Activated CD4-positive, alpha-beta T cell treated with anti-CD3 and anti-CD28 coated beads, Interleukin-2, amount 10 ng/mL, durations not matched to agents 7 days and 5 days (primary cell): ENCODE results near the gene LSM3. TPM values are rescaled to one million over a fixed set of nuclear protein-coding genes. Genes with fewer than 3 reads are reported as not detected.

Source experiments
- CTCF ChIA-PET: fragments of 350-600 bp; sonication (Branson Sonifier 250); formaldehyde crosslinking; loops from one replicate; lab custom pipeline; 2021; ENCODE audit warnings: antibody characterized with exemption; lab: Charles Lee
- POLR2A ChIA-PET: fragments of 350-600 bp; sonication (Branson Sonifier 250); formaldehyde crosslinking; loops from one replicate; lab custom pipeline; 2021; ENCODE audit warnings: antibody characterized with exemption; lab: Charles Lee
- DNase-seq: peaks from one replicate; pipeline ENCODE4 v3.0.0-alpha.2; 2020
- H3K27ac Mint-ChIP-seq: one replicate; pipeline ENCODE4 v1.8.0; 2021; ENCODE audit warnings: mild to moderate bottlenecking, moderate library complexity, mixed read lengths
- H3K27me3 Mint-ChIP-seq: one replicate; pipeline ENCODE4 v1.8.0; 2021; ENCODE audit warnings: mixed read lengths
- H3K36me3 Mint-ChIP-seq: one replicate; pipeline ENCODE4 v1.8.0; 2021; ENCODE audit warnings: low read depth, mixed read lengths
- H3K4me1 Mint-ChIP-seq: one replicate; pipeline ENCODE4 v1.8.0; 2021; ENCODE audit warnings: mixed read lengths
- H3K4me3 Mint-ChIP-seq: one replicate; pipeline ENCODE4 v1.8.0; 2021; ENCODE audit warnings: mild to moderate bottlenecking, moderate library complexity, mixed read lengths
- H3K9me3 Mint-ChIP-seq: one replicate; pipeline ENCODE4 v1.8.0; 2021; ENCODE audit warnings: mixed read lengths
- total RNA-seq, 2 experiments: library from RNA; stranded (reverse); gene quantifications; one replicate each; pipeline ENCODE4 v1.2.3, GENCODE V29; 2021

LSM3 gene
- total RNA-seq, 2 experiments from 2014 or later, result 16.1 to 18.6 TPM

DNA sequence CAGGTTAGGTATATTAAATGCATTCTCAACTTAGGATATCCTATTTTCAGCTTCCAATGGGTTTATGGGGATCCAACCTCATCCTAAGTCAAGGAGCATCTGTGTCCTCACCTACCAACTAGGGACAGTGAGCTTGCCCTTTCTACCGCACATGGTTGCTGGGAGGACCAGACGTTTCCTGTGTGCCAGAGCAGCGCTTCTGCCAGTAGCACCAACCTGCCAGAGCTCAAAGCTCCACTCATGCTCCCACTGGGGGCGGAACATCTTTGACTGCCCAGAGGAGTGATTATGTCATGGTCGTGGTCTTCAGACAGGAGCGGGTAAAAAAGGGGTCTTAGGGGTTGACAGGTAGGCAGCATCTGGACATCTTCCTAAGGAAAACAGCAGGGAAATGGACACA lies 25.0 kb upstream of the LSM3 start:
- DNase-seq, result no peak
- no peaks in the 10 kb centered on the region for H3K27me3 Mint-ChIP-seq
- POLR2A ChIA-PET, result no interaction called here
- CTCF ChIA-PET, result interaction anchor here (0.8 to 1.6 kb wide), 2 partner anchors 13 kb away, joined by 3 read pairs; no protein-coding TSS in a partner anchor
- H3K4me1 Mint-ChIP-seq, result peaks cover 2% of the 10 kb centered on the region
- H3K9me3 Mint-ChIP-seq, result no peaks in the 10 kb centered on the region
- peaks cover 30% of the 10 kb centered on the region for H3K36me3 Mint-ChIP-seq
- H3K4me3 Mint-ChIP-seq, result no peak overlapping the region
- no peak overlapping the region for H3K27ac Mint-ChIP-seq

DNA sequence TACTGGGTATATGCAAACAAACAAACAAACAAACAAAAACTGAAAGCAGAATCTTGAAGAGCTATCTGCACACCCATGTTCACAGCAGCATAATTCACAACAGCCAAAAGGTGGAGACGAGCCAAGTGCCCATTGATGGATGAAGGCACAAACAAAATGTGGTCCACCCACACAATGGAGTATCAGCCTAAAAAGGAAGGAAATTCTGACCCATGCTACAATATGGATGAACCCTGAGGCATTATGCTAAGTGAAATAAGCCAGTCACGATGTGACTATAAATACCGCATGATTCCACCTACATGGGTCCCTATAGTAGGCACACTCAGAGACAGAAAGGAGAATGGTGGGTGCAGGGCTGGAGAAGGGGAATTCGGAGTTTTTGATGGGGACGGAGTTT lies 24.3 kb upstream of the LSM3 start:
- no peaks in the 10 kb centered on the region for H3K9me3 Mint-ChIP-seq
- no peaks in the 10 kb centered on the region for H3K27me3 Mint-ChIP-seq
- CTCF ChIA-PET, result interaction anchor here (0.8 to 1.6 kb wide), 2 partner anchors 13 to 14 kb away, joined by 3 read pairs; no protein-coding TSS in a partner anchor
- POLR2A ChIA-PET, result no interaction called here
- H3K4me1 Mint-ChIP-seq, result peaks cover 2% of the 10 kb centered on the region
- DNase-seq, result no peak
- peaks cover 36% of the 10 kb centered on the region for H3K36me3 Mint-ChIP-seq
- H3K4me3 Mint-ChIP-seq, result no peak overlapping the region
- no peak overlapping the region for H3K27ac Mint-ChIP-seq

DNA sequence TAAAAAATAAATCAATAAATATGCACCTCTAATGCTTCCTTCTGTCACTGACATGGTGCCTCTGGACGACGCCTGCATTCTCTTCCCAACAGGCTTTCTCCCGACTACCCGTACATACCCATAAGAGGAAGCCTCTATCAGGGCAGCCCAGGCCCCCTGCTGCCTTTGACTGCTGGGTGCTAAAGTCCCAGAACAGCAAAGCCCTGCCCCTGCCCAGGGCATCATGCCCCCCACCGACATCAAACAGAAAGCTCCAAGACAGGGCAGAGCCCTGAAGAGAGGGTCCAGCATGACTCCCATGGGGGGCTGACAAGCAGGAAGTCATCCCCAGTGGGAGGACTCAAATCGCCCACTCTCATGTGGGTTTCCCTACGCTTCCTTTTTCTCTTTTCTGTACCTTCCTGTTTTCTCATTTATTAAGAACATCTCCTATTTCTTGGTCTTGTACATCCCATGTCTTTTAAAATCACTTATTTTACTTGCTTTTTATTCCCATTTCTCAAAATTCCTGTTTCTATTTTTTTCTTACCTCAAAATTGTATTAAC lies 23.6 kb upstream of the LSM3 start:
- Mint-ChIP-seq H3K4me1 (peaks cover 2% of the 10 kb centered on the region), H3K27me3 (no peaks in the 10 kb centered on the region), H3K27ac (no peak overlapping the region), H3K36me3 (peaks cover 40% of the 10 kb centered on the region), H3K4me3 (no peak overlapping the region), H3K9me3 (no peaks in the 10 kb centered on the region)
- ChIA-PET CTCF (no interaction called here), POLR2A (no interaction called here)
- no peak for DNase-seq

DNA sequence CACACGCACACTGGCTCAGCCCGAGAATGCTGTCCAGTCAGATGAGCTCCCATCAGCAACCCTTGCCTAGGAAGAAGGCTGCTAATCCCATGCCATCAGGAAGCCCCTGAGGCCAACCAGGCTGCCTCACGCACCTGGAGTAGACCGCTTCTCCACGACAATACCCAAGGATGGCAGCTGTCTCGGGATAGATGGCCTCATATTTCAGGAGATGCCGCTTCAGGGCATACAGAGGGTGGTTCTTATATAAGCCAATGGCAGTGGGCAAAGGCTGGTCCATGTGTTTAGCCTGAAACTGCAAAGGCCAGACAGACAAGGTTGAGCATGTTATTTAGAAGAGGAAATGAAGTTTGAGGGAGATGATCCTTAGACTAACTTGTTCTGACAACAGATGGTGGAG lies 22.4 kb upstream of the LSM3 start:
- Mint-ChIP-seq H3K27ac (no peak overlapping the region), H3K27me3 (no peaks in the 10 kb centered on the region), H3K9me3 (peaks cover 5% of the 10 kb centered on the region), H3K36me3 (peaks cover 53% of the 10 kb centered on the region), H3K4me3 (no peak overlapping the region), H3K4me1 (peaks cover 2% of the 10 kb centered on the region)
- CTCF ChIA-PET, result interaction anchor here (0.7 kb wide), 1 partner anchor 11 kb away, joined by 4 read pairs; no protein-coding TSS in a partner anchor
- POLR2A ChIA-PET, result no interaction called here
- no peak for DNase-seq

DNA sequence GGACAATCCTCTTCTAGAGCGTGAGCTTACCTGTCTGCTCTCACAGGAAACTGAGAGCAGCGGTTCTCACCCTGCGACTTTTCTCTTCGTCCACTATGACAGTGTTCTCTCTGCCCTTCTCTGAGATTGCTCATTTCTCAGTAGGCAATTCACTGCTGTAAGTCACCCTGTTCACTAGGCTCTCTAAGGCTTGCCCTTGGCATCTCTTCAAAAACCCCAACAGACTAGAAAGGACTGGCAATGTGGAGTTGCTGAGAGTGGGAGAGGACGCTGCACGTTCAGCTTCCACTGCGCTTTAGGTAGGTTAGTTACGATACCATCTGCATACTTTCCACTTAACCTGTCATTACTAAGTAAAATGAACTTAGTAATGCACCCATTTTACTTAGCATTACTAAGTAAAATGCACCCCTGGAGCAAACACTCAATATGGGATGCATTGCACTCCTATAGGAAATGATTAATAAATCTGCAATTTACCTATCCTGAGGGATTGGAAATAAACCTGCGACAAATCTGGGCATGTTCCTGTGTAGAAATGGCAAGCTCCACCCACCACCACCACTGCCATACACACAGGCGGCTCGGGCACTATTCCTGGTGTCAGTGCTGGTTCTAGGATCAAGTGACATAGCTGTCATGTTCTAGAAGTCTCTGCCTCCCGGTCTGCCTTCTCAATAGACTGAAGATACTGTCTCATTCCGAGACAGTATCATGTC lies 21.6 kb upstream of the LSM3 start:
- CTCF ChIA-PET, result interaction anchor here (0.7 kb wide), 1 partner anchor 12 kb away, joined by 4 read pairs; no protein-coding TSS in a partner anchor
- POLR2A ChIA-PET, result no interaction called here
- H3K4me3 Mint-ChIP-seq, result no peak overlapping the region
- H3K9me3 Mint-ChIP-seq, result peaks cover 13% of the 10 kb centered on the region
- no peak overlapping the region for H3K27ac Mint-ChIP-seq
- peaks cover 2% of the 10 kb centered on the region for H3K4me1 Mint-ChIP-seq
- no peaks in the 10 kb centered on the region for H3K27me3 Mint-ChIP-seq
- no peak for DNase-seq
- peaks cover 61% of the 10 kb centered on the region for H3K36me3 Mint-ChIP-seq

DNA sequence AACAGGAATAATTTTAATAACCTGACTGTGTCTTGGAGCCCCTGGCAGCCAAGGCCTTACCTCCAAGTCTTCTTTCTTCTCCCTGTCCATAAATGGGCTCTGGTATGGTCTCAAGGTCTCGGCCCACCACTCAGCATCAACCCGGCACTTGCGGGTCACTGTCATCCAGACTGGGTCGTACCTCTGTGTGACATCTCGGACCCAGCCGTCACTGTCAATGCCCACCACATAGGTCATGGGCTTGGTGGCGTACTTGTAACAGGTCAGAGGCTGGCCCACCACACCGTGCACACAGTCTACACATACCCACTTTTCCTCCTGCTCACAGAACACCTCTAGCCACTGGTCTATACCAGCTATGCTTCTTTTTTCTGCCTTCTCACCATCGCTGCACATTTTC lies 20.7 kb upstream of the LSM3 start:
- Mint-ChIP-seq H3K4me3 (no peak overlapping the region), H3K9me3 (peaks cover 14% of the 10 kb centered on the region), H3K27ac (no peak overlapping the region), H3K36me3 (peaks cover 70% of the 10 kb centered on the region), H3K27me3 (no peaks in the 10 kb centered on the region), H3K4me1 (peaks cover 2% of the 10 kb centered on the region)
- ChIA-PET CTCF (interaction anchor here (3.4 kb wide), 1 partner anchor 13 kb away, joined by 13 read pairs; no protein-coding TSS in a partner anchor), POLR2A (no interaction called here)
- no peak for DNase-seq

DNA sequence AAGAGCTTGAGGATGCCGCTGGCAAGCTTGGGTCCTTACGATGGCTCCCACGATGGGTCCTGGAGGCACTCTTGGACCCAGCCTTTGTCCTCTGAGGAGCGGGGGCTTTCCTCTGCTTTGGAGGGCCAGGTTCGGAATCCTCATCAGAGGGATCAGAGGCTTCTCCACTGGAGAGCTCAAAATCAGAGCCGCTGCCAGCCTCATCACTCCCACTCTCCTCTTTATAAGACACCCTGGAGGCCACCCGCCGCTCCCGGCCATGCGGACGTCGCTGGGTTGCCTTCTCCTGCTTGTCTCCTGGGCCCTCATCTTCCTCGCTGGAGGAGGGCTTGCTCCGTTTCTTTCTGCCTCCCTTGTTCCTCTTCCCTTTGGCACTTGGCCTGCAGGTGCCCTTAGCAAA lies 20.2 kb upstream of the LSM3 start:
- Mint-ChIP-seq H3K4me1 (peaks cover 2% of the 10 kb centered on the region), H3K4me3 (no peak overlapping the region), H3K9me3 (peaks cover 14% of the 10 kb centered on the region), H3K36me3 (peaks cover 74% of the 10 kb centered on the region), H3K27ac (no peak overlapping the region), H3K27me3 (no peaks in the 10 kb centered on the region)
- DNase-seq, result no peak
- ChIA-PET CTCF (interaction anchor here (0.6 to 3.4 kb wide), 4 partner anchors 13 to 207 kb away, joined by 3 to 13 read pairs (median 3); no protein-coding TSS in a partner anchor), POLR2A (no interaction called here)

DNA sequence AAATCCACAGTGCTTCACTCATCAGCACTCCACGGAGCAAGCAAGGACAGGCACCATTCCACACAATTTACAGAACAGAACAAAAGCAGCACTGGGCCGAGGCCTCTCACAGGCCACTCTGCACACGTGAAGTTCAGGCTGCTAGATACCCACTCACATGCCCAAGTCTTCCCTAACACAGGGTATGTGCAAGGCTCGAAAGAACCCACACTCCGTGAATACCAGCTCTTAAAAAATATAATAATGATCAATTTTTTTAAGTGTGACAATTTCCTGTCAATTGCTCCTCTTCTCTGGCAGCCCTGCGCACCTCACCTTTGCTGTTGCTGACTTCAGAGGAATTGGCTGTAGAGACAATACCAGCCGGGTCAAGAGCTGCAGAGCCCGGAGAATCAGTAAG lies 19.2 kb upstream of the LSM3 start:
- peaks cover under 1% of the 10 kb centered on the region for H3K4me1 Mint-ChIP-seq

DNA sequence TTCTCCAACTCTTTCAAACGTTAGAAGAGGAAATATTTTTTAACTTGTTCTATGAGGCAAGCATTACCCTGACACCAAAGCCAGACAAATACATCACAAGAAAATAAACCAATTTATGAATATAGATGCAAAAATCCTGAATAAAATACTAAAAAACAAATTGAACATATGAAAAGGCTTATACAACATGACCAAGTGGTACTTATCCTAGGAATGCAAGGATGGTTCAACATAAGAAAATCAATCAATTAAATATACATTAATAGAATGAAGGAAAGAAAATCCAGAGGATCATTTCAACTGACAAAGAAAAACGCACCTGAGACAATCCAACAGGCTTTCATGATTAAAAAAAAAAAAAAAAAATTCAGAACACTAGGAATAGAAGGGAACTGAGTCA lies 17.3 kb upstream of the LSM3 start:
- Mint-ChIP-seq H3K4me1 (no peaks in the 10 kb centered on the region), H3K27ac (no peak overlapping the region), H3K4me3 (no peak overlapping the region), H3K36me3 (peaks cover 90% of the 10 kb centered on the region), H3K9me3 (peaks cover 14% of the 10 kb centered on the region), H3K27me3 (no peaks in the 10 kb centered on the region)
- ChIA-PET CTCF (interaction anchor here (0.7 kb wide), 1 partner anchor 22 kb away, joined by 3 read pairs; no protein-coding TSS in a partner anchor), POLR2A (no interaction called here)
- DNase-seq, result no peak

More for the DNA sequence above, 19.2 kb upstream of the LSM3 start:
- Mint-ChIP-seq H3K4me3 (no peak overlapping the region), H3K9me3 (peaks cover 14% of the 10 kb centered on the region), H3K27ac (no peak overlapping the region), H3K27me3 (no peaks in the 10 kb centered on the region), H3K36me3 (peaks cover 83% of the 10 kb centered on the region)
- ChIA-PET POLR2A (interaction anchor here (0.8 kb wide), 1 partner anchor 14 kb away, joined by 4 read pairs; no protein-coding TSS in a partner anchor), CTCF (interaction anchor here (0.5 to 3.4 kb wide), 4 partner anchors 12 to 34 kb away, joined by 3 to 13 read pairs (median 3); no protein-coding TSS in a partner anchor)
- no peak for DNase-seq

DNA sequence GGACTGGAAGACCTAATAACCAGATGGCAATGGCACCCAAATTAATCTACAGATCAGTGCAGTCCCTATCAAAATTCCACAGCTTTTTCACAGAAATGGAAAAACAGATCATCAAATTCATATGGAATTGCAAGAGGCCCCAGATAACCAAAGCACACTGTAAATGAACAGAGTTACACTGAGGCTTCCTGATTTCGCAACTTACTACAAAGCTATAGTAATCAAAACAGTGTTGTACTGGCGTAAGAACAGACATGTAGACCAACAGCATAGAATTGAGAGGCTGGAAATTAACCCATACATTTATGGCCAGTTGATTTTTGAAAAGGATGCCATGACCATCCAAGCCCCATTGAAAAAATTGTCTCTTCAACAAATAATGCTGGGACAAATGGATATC lies 16.4 kb upstream of the LSM3 start:
- Mint-ChIP-seq H3K27ac (no peak overlapping the region), H3K4me1 (no peaks in the 10 kb centered on the region), H3K36me3 (peaks cover 91% of the 10 kb centered on the region), H3K4me3 (no peak overlapping the region), H3K27me3 (no peaks in the 10 kb centered on the region), H3K9me3 (peaks cover 14% of the 10 kb centered on the region)
- ChIA-PET POLR2A (no interaction called here), CTCF (no interaction called here)
- no peak for DNase-seq

DNA sequence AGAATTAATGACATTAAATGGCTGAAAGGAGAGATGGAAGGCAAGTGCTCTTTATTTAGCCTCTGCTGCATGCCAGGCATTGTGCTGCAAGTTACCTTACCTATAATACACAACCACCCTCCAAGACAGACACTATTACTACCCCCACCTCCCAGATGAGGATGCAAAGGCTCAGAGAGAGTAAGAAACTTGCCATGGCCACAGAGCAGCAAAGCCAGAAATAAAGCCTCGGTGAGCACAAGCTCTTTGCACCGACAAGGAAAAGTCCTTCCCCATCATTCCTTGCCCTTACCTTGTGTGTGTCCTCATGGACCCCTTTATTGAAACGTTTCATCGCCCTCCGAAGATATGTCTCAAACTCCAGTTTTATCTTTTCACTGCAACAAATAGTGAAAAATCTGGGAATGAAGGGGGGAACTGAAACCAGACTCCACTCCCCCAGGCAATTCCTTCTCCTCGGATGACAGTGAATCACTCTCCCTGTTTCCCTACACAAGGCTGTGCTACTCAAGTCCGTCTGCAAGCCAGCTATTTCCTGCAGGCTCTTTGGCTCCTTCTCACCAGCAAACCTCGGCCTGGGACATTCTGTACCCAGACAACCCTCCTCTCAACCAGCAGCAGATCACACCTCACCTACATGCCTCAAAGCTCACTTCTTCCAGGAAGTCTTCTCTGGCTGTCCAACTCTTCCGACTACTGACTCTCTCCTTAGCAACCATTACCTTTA lies 11.6 kb upstream of the LSM3 start:
- no peak for DNase-seq
- Mint-ChIP-seq H3K36me3 (peaks cover 85% of the 10 kb centered on the region), H3K27me3 (no peaks in the 10 kb centered on the region), H3K4me1 (peaks cover 12% of the 10 kb centered on the region), H3K9me3 (no peaks in the 10 kb centered on the region), H3K4me3 (no peak overlapping the region), H3K27ac (no peak overlapping the region)
- ChIA-PET POLR2A (no interaction called here), CTCF (interaction anchor here (1.0 kb wide), 1 partner anchor 14 kb away, joined by 3 read pairs; no protein-coding TSS in a partner anchor)

DNA sequence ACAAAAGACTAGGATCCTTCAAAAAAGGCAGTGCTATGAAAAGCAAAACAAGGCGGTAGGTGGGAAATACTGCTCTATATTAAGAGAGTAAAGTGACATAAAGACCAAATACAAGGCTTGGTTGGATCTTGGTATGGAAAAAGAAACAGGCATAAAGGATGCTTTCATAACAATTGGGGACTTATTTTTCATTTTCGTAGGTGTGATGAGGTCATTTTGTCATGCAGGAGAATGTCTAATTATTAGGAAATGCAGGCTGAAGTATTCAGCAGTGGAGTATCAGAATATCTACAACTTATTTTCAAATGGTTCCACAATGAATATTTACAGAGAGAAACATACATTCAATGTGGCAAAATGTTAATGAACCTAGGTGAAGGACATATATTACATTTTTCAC lies 9.2 kb upstream of the LSM3 start:
- Mint-ChIP-seq H3K4me1 (peaks cover 22% of the 10 kb centered on the region), H3K27me3 (no peaks in the 10 kb centered on the region), H3K4me3 (no peak overlapping the region), H3K9me3 (no peaks in the 10 kb centered on the region), H3K27ac (no peak overlapping the region), H3K36me3 (peaks cover 76% of the 10 kb centered on the region)
- no peak for DNase-seq
- CTCF ChIA-PET, result interaction anchor here (1.7 to 3.4 kb wide), 2 partner anchors 10 kb away, joined by 6 to 13 read pairs; partner anchors contain the start of genes LSM3 and XPC
- POLR2A ChIA-PET, result no interaction called here
